ENCODE results near the gene CD48. TPM values are rescaled to one million over a fixed set of nuclear protein-coding genes. Genes with fewer than 3 reads are reported as not detected.
"Not testable (repeated sequence)": the region's sequence is repeated elsewhere in the genome, so short reads cannot be mapped to it uniquely, and the experiment has no call there.

The CD48 gene
- total RNA-seq, 1 donor from 2014 or later = not detected

- TF ChIP-seq CTCF (conservative IDR thresholded peaks at IDR 0.05; ENCODE audit: low read depth, low read length) = no peak
- DNase-seq (ENCODE audit: low read depth) = no peak
- H3K4me3 ChIP-seq (ENCODE audit: low read depth, low read length) = no peak overlapping the region
Measured at GRCh38 chr1:160717306-160717705, 5.7 kb upstream of the CD48 start.

- no peak for TF ChIP-seq CTCF (conservative IDR thresholded peaks at IDR 0.05; ENCODE audit: low read depth, low read length)
- no peak overlapping the region for H3K4me3 ChIP-seq (ENCODE audit: low read depth, low read length)
- no peak for DNase-seq (ENCODE audit: low read depth)
Measured at GRCh38 chr1:160716013-160716412, 4.4 kb upstream of the CD48 start.

GRCh38 chr1:160714034-160714648 lies 2.5 kb upstream of the CD48 start:
- not testable (repeated sequence) for H3K4me3 ChIP-seq (ENCODE audit: low read depth, low read length); DNase-seq (ENCODE audit: low read depth)

GRCh38 chr1:160713161-160713560 lies 1.5 kb upstream of the CD48 start:
- H3K4me3 ChIP-seq (ENCODE audit: low read depth, low read length) = no peak overlapping the region
- TF ChIP-seq CTCF (conservative IDR thresholded peaks at IDR 0.05; ENCODE audit: low read depth, low read length) = no peak
- no peak for DNase-seq (ENCODE audit: low read depth)

DNA sequence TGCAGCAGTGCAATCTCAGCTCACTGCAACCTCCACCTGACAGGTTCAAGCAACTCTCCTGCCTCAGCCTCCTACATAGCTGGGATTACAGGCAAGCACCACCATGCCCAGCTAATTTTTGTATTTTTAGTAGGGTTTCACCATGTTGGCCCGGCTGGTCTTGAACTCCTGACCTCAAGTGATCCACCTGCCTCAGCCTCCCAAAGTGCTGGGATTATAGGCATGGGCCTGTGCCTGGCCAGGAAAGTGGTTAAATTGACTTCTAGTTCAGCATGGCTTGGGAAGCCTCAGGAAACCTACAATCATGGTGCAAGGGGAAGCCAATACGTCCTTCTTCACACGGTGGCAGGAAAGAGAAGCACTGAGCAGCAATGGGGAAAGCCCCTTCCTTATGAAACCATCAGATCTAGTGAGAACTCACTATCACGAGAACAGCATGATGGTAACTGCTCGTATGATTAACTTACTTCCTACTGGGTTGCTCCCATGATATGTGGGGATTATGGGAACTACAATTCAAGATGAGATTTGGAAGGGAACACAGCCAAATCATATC lies 981 bp upstream of the CD48 start:
- H3K4me3 ChIP-seq (ENCODE audit: low read depth, low read length); DNase-seq (ENCODE audit: low read depth): not testable (repeated sequence)

- TF ChIP-seq CTCF (conservative IDR thresholded peaks at IDR 0.05; ENCODE audit: low read depth, low read length) = no peak
- DNase-seq (ENCODE audit: low read depth) = no peak
- H3K4me3 ChIP-seq (ENCODE audit: low read depth, low read length) = no peak overlapping the region
Measured at GRCh38 chr1:160711276-160711601, 383 bp downstream of the CD48 start.

GRCh38 chr1:160710517-160711252 lies 937 bp downstream of the CD48 start:
- no peak for TF ChIP-seq CTCF (conservative IDR thresholded peaks at IDR 0.05; ENCODE audit: low read depth, low read length)
- no peak for DNase-seq (ENCODE audit: low read depth)
- H3K4me3 ChIP-seq (ENCODE audit: low read depth, low read length) = no peak overlapping the region

DNA sequence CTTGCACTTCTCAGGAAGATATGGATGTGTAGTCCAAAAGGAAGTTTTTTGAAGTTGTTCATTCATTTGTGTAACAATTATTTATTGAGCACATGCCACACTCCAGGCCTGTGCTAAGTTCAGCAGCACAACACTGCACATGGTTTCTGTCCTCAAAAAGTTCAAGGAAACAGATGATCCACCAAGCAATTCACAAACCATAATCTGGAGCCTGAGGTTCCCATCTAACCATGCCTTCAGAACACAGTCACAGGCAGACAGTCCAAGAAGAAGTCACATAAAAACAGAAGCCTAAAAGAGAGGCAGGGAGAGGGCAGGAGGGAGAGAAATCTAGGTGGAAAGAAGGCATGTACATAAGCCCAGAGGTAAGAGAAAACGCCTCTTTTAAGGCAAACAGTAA lies 1.9 kb downstream of the CD48 start:
- TF ChIP-seq CTCF (conservative IDR thresholded peaks at IDR 0.05; ENCODE audit: low read depth, low read length) = no peak
- DNase-seq (ENCODE audit: low read depth) = no peak
- no peak overlapping the region for H3K4me3 ChIP-seq (ENCODE audit: low read depth, low read length)

Measured in epithelial cell of proximal tubule (primary cell).